HepG2 (cell line): Measurements from ENCODE around the gene RSPH4A. TPM values are rescaled to one million over a fixed set of nuclear protein-coding genes. Genes with fewer than 3 reads are reported as not detected.

ENCODE experiments used
- ATAC-seq: fragments of 200-7000 bp; cut with Tn5 transposase; 3 replicates; pipeline ENCODE4 v1.9.1; 2020; ENCODE audit warnings: mild to moderate bottlenecking, moderate library complexity
- BruUV-seq: library from RNA; stranded (reverse); fragments of 400-500 nt; replicated peaks from 2 replicates; lab custom pipeline; 2021; lab: Mats Ljungman, UMichigan
- CTCF ChIA-PET: fragments of 300-600 bp; formaldehyde crosslinking; extraction: SDS; loops from one replicate; lab custom pipeline; 2021; ENCODE audit warnings: low total read pairs, inconsistent platforms, low intra/inter-chr PET ratio; lab: Yijun Ruan, JAX
- POLR2A ChIA-PET: fragments of 350-600 bp; sonication (Branson Sonifier 250); formaldehyde crosslinking; loops from one replicate; lab custom pipeline; 2020; ENCODE audit warnings: antibody characterized with exemption, inconsistent platforms; lab: Yijun Ruan, JAX
- DNase-seq: peaks from one replicate; pipeline ENCODE4 v3.0.0-alpha.2; 2015; ENCODE audit warnings: low spot score
- FAIRE-seq: peaks from 3 replicates; lab custom pipeline; 2011; peaks lifted over from hg19 to GRCh38; lab: Jason Lieb, UNC
- H2AFZ ChIP-seq: one replicate; pipeline ENCODE4 v1.6.1; 2011; ENCODE audit warnings: low read length, inconsistent platforms
- H3K27ac ChIP-seq: fragments of 300-600 bp; 3 replicates; pipeline ENCODE4 v1.8.0; 2011; ENCODE audit warnings: mixed run types, mild to moderate bottlenecking, mixed read lengths, low read length, inconsistent platforms; ENCODE audit not compliant: insufficient read depth; ENCODE audit errors: extremely low read length
- H3K27me3 ChIP-seq, 2 experiments: fragments of 200-600 bp in 1 of 2; 2 replicates in 1 of 2; 3 replicates in 1 of 2; pipeline versions ENCODE4 v1.6.0 to v1.8.0; 2011; ENCODE audit warnings: low read length in 2 of 2, mild to moderate bottlenecking in 2 of 2, moderate library complexity in 2 of 2, inconsistent platforms in 1 of 2; ENCODE audit not compliant: insufficient read depth in 2 of 2, control insufficient read depth in 1 of 2
- H3K36me3 ChIP-seq, 2 experiments: fragments of 200-600 bp in 1 of 2; replicated peaks in 1 of 2; 2 replicates in 1 of 2; 3 replicates in 1 of 2; pipeline versions ENCODE4 v1.5.1 to v1.8.0; 2011; ENCODE audit warnings: low read length in 2 of 2, inconsistent platforms in 1 of 2; ENCODE audit not compliant: insufficient read depth in 2 of 2, control insufficient read depth in 1 of 2
- H3K4me1 ChIP-seq: 2 replicates; pipeline ENCODE4 v1.5.1; 2012; ENCODE audit warnings: low read length, inconsistent platforms; ENCODE audit not compliant: insufficient read depth
- H3K4me2 ChIP-seq: 2 replicates; pipeline ENCODE4 v1.6.0; 2011; ENCODE audit warnings: low read depth, low read length, inconsistent platforms
- H3K4me3 ChIP-seq, 3 experiments: fragments of 200-600 bp in 1 of 3; sonication (generic), shearing (Covaris generic) in 1 of 3; replicated peaks in 1 of 3; 2 replicates each; pipeline ENCODE4 v1.5.1; 2011 to 2016; ENCODE audit warnings: low read length in 3 of 3, inconsistent platforms in 2 of 3, low read depth in 2 of 3, mild to moderate bottlenecking in 2 of 3, control low read depth in 1 of 3, mixed read lengths in 1 of 3; ENCODE audit not compliant: insufficient read depth in 1 of 3
- H3K79me2 ChIP-seq: one replicate; pipeline ENCODE4 v1.6.1; 2011; ENCODE audit warnings: low read length, inconsistent platforms; ENCODE audit not compliant: insufficient read depth
- H3K9ac ChIP-seq: 2 replicates; pipeline ENCODE4 v1.6.0; 2011; ENCODE audit warnings: mild to moderate bottlenecking, low read depth, low read length, inconsistent platforms; ENCODE audit not compliant: insufficient read depth
- H3K9me3 ChIP-seq: 2 replicates; pipeline ENCODE4 v1.5.1; 2012; ENCODE audit warnings: mild to moderate bottlenecking, low read length
- H4K20me1 ChIP-seq: 2 replicates; pipeline ENCODE4 v1.6.0; 2011; ENCODE audit warnings: inconsistent platforms, mild to moderate bottlenecking, low read length, moderate library complexity; ENCODE audit not compliant: insufficient read depth
- FIP1L1 ChIP-seq: fragments of 200-400 bp; formaldehyde crosslinking; IDR thresholded peaks from 2 replicates; pipeline ENCODE4 v1.6.1; 2018; ENCODE audit warnings: low read depth, mild to moderate bottlenecking, low read length, moderate library complexity, borderline replicate concordance; ENCODE audit not compliant: insufficient read depth
- FOSL2 ChIP-seq: sonication (generic); formaldehyde crosslinking; IDR thresholded peaks from 2 replicates; pipeline ENCODE4 v1.4.0; 2020; ENCODE audit warnings: missing genetic modification reagents
- MAFK ChIP-seq, 2 experiments: IDR thresholded peaks in 1 of 2; conservative IDR thresholded peaks in 1 of 2; 2 replicates each; pipeline ENCODE4 v1.6.1; 2011; ENCODE audit warnings: improper control_type of control experiment in 2 of 2, low read length in 2 of 2
- ZNF75D ChIP-seq: sonication (generic); formaldehyde crosslinking; IDR thresholded peaks from 2 replicates; pipeline ENCODE4 v1.8.1; 2023; ENCODE audit warnings: missing genetic modification reagents, mild to moderate bottlenecking, borderline replicate concordance
- WGBS: methylation state at CpG from one replicate; pipeline ENCODE4 v1.1.6; 2017; ENCODE audit warnings: low lambda C conversion rate; 5-methylcytosine and 5-hydroxymethylcytosine counted together
- in situ Hi-C: cut with HindIII; loops from 2 replicates; pipeline ENCODE4 v1.10.0; 2017; ENCODE audit warnings: low pct_unique_long_range_greater_than_20kb; ENCODE audit not compliant: extremely low pct_ligation_motif_present
- intact Hi-C: fragments of 100-400 bp; cut with micrococcal nuclease; formaldehyde crosslinking; loops from one replicate; pipeline ENCODE4 v1.10.0; 2022; ENCODE audit not compliant: unreplicated experiment
- polyA plus RNA-seq, 8 experiments: library from polyadenylated mRNA; depleted of rRNA in 3 of 8; stranded (reverse) in 7 of 8; unstranded in 1 of 8; fragments of >200 nt; fragmentation: Illumina TruSeq in 4 of 8; extraction: Trizol in 4 of 8; gene quantifications; 2 replicates each; pipeline versions ENCODE4 v1.2.1 to v1.2.3, GENCODE V29; 2011 to 2016; ENCODE audit warnings: low read depth in 4 of 8, missing spikeins in 1 of 8, mixed read lengths in 1 of 8; ENCODE audit not compliant: insufficient read depth in 1 of 8
- total RNA-seq, 5 experiments: library from RNA; depleted of rRNA; stranded (reverse); fragments of >200 nt; fragmentation: Illumina TruSeq; extraction: Trizol; gene quantifications; 2 replicates each; pipeline ENCODE4 v1.2.3, GENCODE V29; 2016; ENCODE audit warnings: low read depth in 1 of 5
- TF ChIP-seq, protein P1 (sequence below): sonication (generic); IDR thresholded peaks from 2 replicates; pipeline ENCODE4 v1.6.1; 2016; ENCODE audit warnings: low read depth, borderline replicate concordance
- TF ChIP-seq, protein P2 (sequence below): sonication (generic); formaldehyde crosslinking; IDR thresholded peaks from 2 replicates; pipeline ENCODE4 v1.4.0; 2020; ENCODE audit warnings: missing genetic modification reagents
- TF ChIP-seq, protein P3 (sequence below): IDR thresholded peaks from 2 replicates; pipeline ENCODE4 v1.6.1; 2016; ENCODE audit warnings: missing genetic modification reagents, missing compliant biosample characterization

RSPH4A gene
- total and polyA plus RNA-seq, 2 of the 13 experiments (the other 11 are each of a cell fraction or from before 2014, with no cell fraction given), result 0.24 to 0.40 TPM

DNA sequence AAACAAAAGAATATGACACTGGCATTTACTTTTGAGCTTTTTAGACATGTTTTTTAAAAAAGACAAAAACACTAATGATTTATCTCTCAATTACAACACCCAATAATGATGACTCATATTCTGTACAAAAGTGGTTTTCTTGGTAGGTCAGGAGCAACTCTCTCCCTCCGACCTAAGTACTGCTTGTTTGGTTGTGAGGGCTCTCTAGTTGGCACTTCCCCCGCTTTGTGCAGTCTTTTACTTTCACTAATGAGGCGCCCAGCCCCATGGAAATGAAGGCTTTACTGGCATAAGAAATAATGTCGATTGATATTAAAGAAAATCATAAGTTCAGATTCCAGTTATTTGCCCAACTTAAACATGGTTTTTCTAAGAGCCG lies 66.0 kb downstream of the RSPH4A start:
- ChIA-PET CTCF (no interaction called here), POLR2A (interaction anchor here (1.5 to 2.8 kb wide), 2 partner anchors 11 to 14 kb away, joined by 5 to 10 read pairs; partner anchors contain the start of gene ZUP1)
- no peaks in the 10 kb centered on the region; the same call in 1 of the 2 replicates for H4K20me1 ChIP-seq
- H3K4me2 ChIP-seq, result peak overlapping the region; percentile 94
- TF ChIP-seq MAFK (conservative IDR thresholded peaks at IDR 0.05 in 1 of 2, IDR thresholded peaks at IDR 0.05 in 1 of 2; ENCODE audit: low read length in 2 of 2), result peak in 1 of 2 experiments; percentile 9; a peak in 1 of 4 replicates
- TF ChIP-seq FOSL2 (CRISPR knock-in tag), result 0 out of 2 replicates have a peak, but pooled peaks have one; percentile 12
- TF ChIP-seq, protein P1, sequence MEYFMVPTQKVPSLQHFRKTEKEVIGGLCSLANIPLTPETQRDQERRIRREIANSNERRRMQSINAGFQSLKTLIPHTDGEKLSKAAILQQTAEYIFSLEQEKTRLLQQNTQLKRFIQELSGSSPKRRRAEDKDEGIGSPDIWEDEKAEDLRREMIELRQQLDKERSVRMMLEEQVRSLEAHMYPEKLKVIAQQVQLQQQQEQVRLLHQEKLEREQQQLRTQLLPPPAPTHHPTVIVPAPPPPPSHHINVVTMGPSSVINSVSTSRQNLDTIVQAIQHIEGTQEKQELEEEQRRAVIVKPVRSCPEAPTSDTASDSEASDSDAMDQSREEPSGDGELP, result no peak
- TF ChIP-seq FIP1L1, result no peak
- TF ChIP-seq, protein P2, sequence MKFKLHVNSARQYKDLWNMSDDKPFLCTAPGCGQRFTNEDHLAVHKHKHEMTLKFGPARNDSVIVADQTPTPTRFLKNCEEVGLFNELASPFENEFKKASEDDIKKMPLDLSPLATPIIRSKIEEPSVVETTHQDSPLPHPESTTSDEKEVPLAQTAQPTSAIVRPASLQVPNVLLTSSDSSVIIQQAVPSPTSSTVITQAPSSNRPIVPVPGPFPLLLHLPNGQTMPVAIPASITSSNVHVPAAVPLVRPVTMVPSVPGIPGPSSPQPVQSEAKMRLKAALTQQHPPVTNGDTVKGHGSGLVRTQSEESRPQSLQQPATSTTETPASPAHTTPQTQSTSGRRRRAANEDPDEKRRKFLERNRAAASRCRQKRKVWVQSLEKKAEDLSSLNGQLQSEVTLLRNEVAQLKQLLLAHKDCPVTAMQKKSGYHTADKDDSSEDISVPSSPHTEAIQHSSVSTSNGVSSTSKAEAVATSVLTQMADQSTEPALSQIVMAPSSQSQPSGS (CRISPR knock-in tag), result no peak
- TF ChIP-seq, protein P3, sequence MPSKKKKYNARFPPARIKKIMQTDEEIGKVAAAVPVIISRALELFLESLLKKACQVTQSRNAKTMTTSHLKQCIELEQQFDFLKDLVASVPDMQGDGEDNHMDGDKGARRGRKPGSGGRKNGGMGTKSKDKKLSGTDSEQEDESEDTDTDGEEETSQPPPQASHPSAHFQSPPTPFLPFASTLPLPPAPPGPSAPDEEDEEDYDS, result 0 out of 2 replicates have a peak, but pooled peaks have one; percentile 7
- no peak for TF ChIP-seq ZNF75D
- H3K9ac ChIP-seq, result no peak overlapping the region
- BruUV-seq, result no TSS peak
- in situ Hi-C loops, result no loop called here
- WGBS, result 82% methylated on average over 5 of the region's 5 CpGs
- DNase-seq (no peak), ATAC-seq (no peak), FAIRE-seq (no peak)
- peak overlapping the region; percentile 11 to 86 (median 29); a peak in 1 of 6 replicates for H3K4me3 ChIP-seq
- peaks cover 39% of the 10 kb centered on the region for H3K4me1 ChIP-seq
- H3K9me3 ChIP-seq, result no peaks in the 10 kb centered on the region
- H3K79me2 ChIP-seq, result peaks cover 50% of the 10 kb centered on the region
- no peaks in the 10 kb centered on the region; a peak in 1 of 5 replicates for H3K27me3 ChIP-seq
- no peak overlapping the region for H3K27ac ChIP-seq
- H3K36me3 ChIP-seq, result no peaks in the 10 kb centered on the region
- no peak overlapping the region for H2AFZ ChIP-seq
- intact Hi-C loops, result no loop called here

Other genes with a start within 250 kb of the RSPH4A start
- gene DSE, start 245.5 kb upstream of the RSPH4A start, total RNA-seq (2016; rRNA removed; fragmentation: Illumina TruSeq; extraction: Trizol), result 3.8 and 4.6 TPM in 2 replicates
- gene DSE, start 245.5 kb upstream of the RSPH4A start, polyA plus RNA-seq (2011; rRNA removed), result 2.6 and 3.0 TPM in 2 replicates
- gene CALHM6, start 155.1 kb upstream of the RSPH4A start, total RNA-seq (2016; rRNA removed; fragmentation: Illumina TruSeq; extraction: Trizol), result not detected in 2 replicates
- not detected in 2 replicates for gene CALHM6, start 155.1 kb upstream of the RSPH4A start, polyA plus RNA-seq (2011; rRNA removed)
- not detected in 2 replicates for gene CALHM5, start 104.8 kb upstream of the RSPH4A start, total RNA-seq (2016; rRNA removed; fragmentation: Illumina TruSeq; extraction: Trizol)
- gene CALHM5, start 104.8 kb upstream of the RSPH4A start, polyA plus RNA-seq (2011; rRNA removed), result not detected in 2 replicates
- not detected in 2 replicates for gene TRAPPC3L, start 70.8 kb upstream of the RSPH4A start, total RNA-seq (2016; rRNA removed; fragmentation: Illumina TruSeq; extraction: Trizol)
- not detected in 2 replicates for gene TRAPPC3L, start 70.8 kb upstream of the RSPH4A start, polyA plus RNA-seq (2011; rRNA removed)
- gene CALHM4, start 62.7 kb upstream of the RSPH4A start, total RNA-seq (2016; rRNA removed; fragmentation: Illumina TruSeq; extraction: Trizol), result not detected in 2 replicates
- not detected in 2 replicates for gene CALHM4, start 62.7 kb upstream of the RSPH4A start, polyA plus RNA-seq (2011; rRNA removed)
- gene RWDD1, start 45.0 kb upstream of the RSPH4A start, total RNA-seq (2016; rRNA removed; fragmentation: Illumina TruSeq; extraction: Trizol), result 67.1 and 90.5 TPM in 2 replicates
- 20.9 and 27.4 TPM in 2 replicates for gene RWDD1, start 45.0 kb upstream of the RSPH4A start, polyA plus RNA-seq (2011; rRNA removed)
- gene ZUP1, start 52.3 kb downstream of the RSPH4A start, total RNA-seq (2016; rRNA removed; fragmentation: Illumina TruSeq; extraction: Trizol), result 29.3 and 40.3 TPM in 2 replicates
- gene ZUP1, start 52.3 kb downstream of the RSPH4A start, polyA plus RNA-seq (2011; rRNA removed), result 11.1 and 12.5 TPM in 2 replicates
- 13.0 and 13.1 TPM in 2 replicates for gene KPNA5, start 64.7 kb downstream of the RSPH4A start, total RNA-seq (2016; rRNA removed; fragmentation: Illumina TruSeq; extraction: Trizol)
- 4.8 and 5.3 TPM in 2 replicates for gene KPNA5, start 64.7 kb downstream of the RSPH4A start, polyA plus RNA-seq (2011; rRNA removed)
- gene FAM162B, start 149.2 kb downstream of the RSPH4A start, total RNA-seq (2016; rRNA removed; fragmentation: Illumina TruSeq; extraction: Trizol), result not detected in 2 replicates
- gene FAM162B, start 149.2 kb downstream of the RSPH4A start, polyA plus RNA-seq (2011; rRNA removed), result 0.17 TPM in 1 of 2 replicates, not detected in the other
- gene GPRC6A, start 212.6 kb downstream of the RSPH4A start, total RNA-seq (2016; rRNA removed; fragmentation: Illumina TruSeq; extraction: Trizol), result not detected in 2 replicates
- gene GPRC6A, start 212.6 kb downstream of the RSPH4A start, polyA plus RNA-seq (2011; rRNA removed), result not detected in 2 replicates